Stimulated activated CD4-positive, alpha-beta T cell treated with anti-CD3 and anti-CD28 coated beads, Interleukin-12 subunit alpha, Interleukin-12 subunit beta, amount 100 ng/mL, for 4 hours (primary cell): ENCODE results near the gene SPEN.
"Not testable (repeated sequence)": the region's sequence is repeated elsewhere in the genome, so short reads cannot be mapped to it uniquely, and the experiment has no call there.

Experiments
- DNase-seq: peaks from one replicate; pipeline ENCODE4 v3.0.0-alpha.2; 2020

The SPEN gene

GRCh38 chr1:15835205-15835740 lies 12.2 kb upstream of the SPEN start:
- DNase-seq: peak; percentile 42

GRCh38 chr1:15835741-15836510 lies 11.6 kb upstream of the SPEN start:
- peak; percentile 99 for DNase-seq

DNA sequence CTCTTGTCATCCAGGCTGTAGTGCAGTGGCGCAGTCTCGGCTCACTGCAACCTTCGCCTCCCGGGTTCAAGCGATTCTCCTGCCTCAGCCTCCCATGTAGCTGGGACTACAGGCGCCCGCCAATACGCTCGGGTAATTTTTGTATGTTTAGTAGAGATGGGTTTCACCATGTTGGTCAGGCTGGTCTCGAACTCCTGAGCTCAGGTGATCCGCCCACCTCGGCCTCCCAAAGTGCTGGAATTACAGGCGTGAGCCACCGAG lies 11.1 kb upstream of the SPEN start:
- DNase-seq: not testable (repeated sequence)

- peak; percentile 43 for DNase-seq
Measured at GRCh38 chr1:15836772-15837669, 10.5 kb upstream of the SPEN start.

DNA sequence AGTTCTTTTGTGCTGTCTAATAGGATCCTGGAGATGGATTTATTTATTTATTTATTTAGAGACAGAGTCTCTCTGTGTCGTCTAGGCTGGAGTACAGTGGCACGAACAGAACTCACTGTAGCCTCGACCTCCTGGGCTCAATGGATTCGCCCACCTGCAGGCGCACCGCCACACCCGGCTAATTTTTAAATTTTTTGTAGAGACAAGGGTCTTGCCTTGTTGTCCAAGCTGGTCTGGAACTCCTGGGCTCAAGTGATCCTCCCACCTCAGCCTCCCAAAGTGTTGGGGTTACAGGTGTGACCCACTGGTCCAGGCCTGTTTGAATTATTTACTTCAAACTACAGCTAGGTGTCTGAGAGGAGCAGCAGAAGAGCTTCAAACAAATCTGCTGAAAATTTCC lies 9.6 kb upstream of the SPEN start:
- DNase-seq: no peak

- DNase-seq: no peak
Measured at GRCh38 chr1:15838721-15839120, 8.8 kb upstream of the SPEN start.

DNA sequence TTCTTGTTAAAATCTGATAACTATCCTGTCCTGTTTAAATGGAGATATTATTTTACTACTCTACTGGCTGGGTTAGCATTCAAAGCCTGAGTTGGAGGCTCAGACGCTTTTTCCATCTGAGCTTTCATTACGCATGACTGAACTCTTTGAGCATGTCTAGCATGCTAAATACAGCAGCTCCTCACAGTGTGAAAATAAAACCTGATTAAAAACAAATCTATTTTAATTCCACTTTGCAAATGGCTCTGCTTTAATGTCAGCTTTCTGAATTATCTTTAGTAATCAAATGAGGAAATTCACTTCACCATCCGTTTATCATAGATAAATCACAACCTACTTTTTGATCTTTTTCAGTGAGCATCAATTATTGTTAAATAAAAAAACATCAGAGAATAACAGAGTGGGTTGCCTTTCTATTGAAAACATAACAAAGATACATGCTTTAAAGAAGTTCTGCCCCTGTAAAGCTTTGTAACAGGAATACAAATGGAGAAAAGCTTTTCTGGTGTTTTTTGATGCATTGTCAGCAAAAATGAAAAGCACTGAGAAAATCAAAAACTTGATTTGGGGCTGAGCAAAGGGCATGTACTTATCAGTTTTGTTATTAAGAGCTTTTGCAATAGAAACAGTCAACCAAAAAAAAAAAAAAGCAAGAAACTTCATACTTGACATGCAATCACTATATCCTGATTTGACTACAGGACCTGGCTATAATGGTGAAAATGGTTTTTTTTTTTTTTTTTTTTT lies 3.5 kb upstream of the SPEN start:
- DNase-seq: no peak

GRCh38 chr1:15846056-15846455 lies 1.5 kb upstream of the SPEN start:
- DNase-seq: not testable (repeated sequence)

- no peak for DNase-seq
Measured at GRCh38 chr1:15847893-15848142, 311 bp downstream of the SPEN start.

- DNase-seq: peak; percentile 43
Measured at GRCh38 chr1:15848143-15848928, 829 bp downstream of the SPEN start.

GRCh38 chr1:15848929-15849774 lies 1.6 kb downstream of the SPEN start:
- DNase-seq: peak; percentile 62

GRCh38 chr1:15849775-15850324 lies 2.3 kb downstream of the SPEN start:
- DNase-seq: no peak

- no peak for DNase-seq
Measured at GRCh38 chr1:15850471-15851001, 3.0 kb downstream of the SPEN start.

DNA sequence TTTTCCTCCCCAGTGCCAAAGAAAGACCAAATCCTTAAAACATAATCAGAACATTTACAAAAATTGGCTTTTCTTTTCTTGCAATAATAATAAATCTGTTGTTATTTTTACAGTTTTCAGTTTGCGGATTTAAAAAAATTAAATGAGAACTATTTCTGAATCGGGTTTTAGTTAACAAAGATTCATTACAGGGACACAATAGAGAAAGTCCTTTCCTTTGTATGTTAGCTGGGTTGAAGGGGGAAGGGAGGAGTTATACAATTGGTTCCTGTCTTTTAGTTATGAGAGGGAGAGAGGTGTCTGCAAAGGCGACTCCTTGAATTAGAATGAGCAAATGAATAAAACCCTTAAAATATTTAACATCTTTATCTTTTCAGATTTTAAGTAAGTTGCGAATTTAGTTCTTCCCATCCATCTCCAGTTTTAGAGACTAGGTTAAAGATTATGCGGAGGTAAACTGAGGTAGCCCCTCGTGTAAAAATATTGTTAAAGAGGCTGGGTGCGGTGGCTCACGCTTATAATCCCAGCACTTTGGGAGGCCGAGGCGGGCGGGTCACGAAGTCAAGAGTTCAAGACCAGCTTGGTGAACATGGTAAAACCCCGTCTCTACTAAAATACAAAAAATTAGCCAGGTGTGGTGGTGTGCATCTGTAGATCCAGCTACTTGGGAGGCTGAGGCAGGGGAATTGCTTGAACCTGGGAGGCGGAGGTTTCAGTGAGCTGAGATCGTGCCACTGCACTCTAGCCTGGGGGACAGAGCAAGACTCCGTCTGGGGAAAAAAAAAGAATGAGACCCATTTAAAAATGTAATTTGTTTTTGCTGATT lies 3.9 kb downstream of the SPEN start:
- DNase-seq: no peak

- DNase-seq: no peak
Measured at GRCh38 chr1:15852036-15852827, 4.7 kb downstream of the SPEN start.

GRCh38 chr1:15852828-15853302 lies 5.4 kb downstream of the SPEN start:
- DNase-seq: no peak

GRCh38 chr1:15856888-15857287 lies 9.4 kb downstream of the SPEN start:
- DNase-seq: no peak

GRCh38 chr1:15858069-15858670 lies 10.7 kb downstream of the SPEN start:
- DNase-seq: no peak
